Activated T-cell treated with anti-CD3 and anti-CD28 coated beads for 24 hours (primary cell): Measurements from ENCODE around the gene PCED1B.

Source experiments
- DNase-seq: peaks from one replicate; pipeline ENCODE4 v3.0.0-alpha.2; 2020; ENCODE audit warnings: low read depth

PCED1B gene

DNA sequence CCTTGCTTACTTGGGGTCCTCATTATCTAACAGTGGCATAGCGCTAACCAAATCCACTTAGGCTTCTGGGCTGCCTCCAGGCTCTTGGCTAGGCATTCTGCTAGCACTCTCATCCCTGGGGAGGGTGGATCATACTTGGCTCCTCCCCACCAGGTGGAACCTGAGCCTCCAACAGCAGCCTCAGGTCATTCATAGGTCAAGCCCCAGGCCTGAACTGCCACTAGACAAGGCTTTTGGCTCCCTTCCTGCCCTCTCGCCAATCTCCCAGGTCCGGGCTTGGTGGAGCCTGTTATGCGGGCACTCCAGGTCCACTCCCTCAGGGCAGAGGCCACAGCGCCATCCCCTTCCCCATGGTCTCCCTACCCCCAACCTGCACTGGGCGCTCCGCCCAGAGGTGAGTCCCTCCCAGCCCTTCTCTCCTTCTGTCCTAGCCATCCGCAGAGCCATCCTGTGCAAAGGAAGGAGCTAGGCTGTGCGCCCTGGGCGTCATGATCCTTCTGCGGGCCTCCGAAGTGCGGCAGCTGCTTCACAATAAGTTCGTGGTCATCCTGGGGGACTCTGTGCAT, 155.2 kb downstream of the PCED1B start:
- DNase-seq, result no peak

DNA sequence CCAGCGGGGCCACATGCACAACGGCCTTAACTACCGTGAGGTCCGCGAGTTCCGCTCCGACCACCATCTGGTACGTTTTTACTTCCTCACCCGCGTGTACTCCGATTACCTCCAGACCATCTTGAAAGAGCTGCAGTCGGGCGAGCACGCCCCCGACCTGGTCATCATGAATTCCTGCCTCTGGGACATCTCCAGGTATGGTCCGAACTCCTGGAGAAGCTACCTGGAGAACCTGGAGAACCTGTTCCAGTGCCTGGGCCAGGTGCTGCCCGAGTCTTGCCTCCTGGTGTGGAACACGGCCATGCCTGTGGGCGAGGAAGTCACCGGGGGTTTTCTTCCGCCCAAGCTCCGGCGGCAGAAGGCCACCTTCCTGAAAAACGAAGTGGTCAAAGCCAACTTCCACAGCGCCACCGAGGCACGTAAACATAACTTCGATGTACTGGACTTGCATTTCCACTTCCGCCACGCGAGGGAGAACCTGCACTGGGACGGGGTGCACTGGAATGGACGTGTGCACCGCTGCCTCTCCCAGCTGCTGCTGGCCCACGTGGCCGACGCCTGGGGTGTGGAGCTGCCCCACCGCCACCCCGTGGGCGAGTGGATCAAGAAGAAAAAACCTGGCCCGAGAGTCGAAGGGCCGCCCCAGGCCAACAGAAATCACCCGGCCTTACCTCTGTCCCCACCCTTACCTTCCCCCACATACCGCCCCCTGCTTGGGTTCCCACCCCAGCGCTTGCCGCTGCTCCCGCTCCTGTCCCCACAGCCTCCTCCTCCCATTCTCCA, 156.0 kb downstream of the PCED1B start:
- no peak for DNase-seq

GRCh38 chr12:47236109-47236714, 156.8 kb downstream of the PCED1B start:
- no peak for DNase-seq

DNA sequence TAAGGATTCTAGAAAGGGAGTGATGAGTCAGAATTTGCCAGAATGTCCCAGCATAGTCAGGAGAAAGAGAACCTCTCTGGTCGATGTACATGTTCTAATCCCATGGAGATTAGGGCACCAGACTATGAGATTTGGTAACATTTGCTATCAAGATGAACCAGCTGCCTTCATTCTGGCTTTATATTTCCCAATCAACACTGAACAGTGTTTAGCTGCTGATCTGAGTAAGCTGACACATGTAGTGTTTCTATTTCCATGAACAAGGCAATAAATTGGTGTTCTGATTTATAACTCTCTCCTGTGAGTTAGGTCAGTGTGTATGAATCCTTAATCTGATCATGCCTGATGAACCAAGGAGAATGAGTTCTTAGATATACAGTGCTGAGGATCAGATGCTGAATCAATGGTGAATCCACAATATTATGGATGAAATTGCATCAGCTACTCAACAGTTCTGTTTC, 158.4 kb downstream of the PCED1B start:
- no peak for DNase-seq

- no peak for DNase-seq
These were observed 159.3 kb downstream of the PCED1B start for GRCh38 chr12:47238669-47239114.

GRCh38 chr12:47242426-47242825, 163.0 kb downstream of the PCED1B start:
- DNase-seq, result no peak

- no peak for DNase-seq
These were observed 165.4 kb downstream of the PCED1B start for GRCh38 chr12:47244835-47245234.

DNA sequence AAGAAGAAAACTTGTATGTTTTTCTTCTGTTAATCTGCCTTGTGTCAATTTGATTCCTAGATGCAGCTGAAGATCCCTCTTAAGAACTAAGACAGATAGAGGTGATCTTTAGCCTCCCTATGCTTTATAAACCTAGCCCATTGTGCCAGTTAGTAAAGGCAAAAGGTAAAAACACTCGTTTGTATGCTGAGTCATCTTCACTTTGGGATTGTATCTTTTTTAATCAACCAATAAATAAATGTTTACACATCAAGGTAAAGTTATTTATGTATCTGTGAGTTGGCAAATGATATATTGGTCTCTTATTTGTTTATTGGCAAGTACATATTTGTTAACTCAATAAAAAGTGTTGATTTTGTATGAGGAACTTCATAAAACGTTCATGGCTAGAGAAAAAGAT, 166.2 kb downstream of the PCED1B start:
- no peak for DNase-seq

DNA sequence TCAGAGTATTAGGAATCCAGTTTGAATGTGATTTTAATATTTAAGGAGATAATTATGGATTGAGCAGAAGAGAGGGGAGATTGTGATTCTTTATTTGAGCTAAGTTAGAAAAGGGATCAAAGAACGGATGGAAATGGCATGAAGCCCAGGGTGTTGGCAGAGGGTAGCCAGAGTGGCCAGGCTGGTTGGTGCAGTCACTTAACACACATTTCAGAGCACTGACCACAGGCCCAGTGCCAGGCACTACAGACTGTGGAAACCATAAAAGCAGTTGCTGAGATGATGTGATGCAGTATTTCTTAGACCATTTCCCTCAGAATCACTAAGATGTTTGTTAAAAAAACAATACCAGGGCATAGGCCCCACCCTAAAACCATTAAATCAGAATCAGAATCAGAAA, 168.0 kb downstream of the PCED1B start:
- no peak for DNase-seq

DNA sequence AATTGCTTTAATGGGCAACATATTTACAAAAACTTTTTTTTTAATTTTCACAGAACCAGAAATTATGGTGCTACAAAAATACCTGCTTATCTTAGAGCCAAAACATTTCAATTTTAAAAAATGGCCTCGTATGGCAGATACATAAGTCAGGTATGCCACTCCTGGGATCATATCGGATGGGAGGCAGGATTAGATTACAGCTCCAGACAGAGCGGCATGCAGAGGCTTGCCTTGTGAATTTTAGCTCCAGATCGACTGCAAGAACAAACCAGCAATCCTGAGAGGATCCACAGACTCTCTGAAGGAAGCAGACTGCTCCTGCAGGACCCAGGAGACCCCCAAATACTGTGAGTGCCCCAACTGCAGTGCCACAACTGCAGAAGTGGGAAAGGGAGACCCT, 169.7 kb downstream of the PCED1B start:
- no peak for DNase-seq

- DNase-seq, result no peak
These were observed 170.4 kb downstream of the PCED1B start for GRCh38 chr12:47249719-47250357.

- no peak for DNase-seq
These were observed 172.5 kb downstream of the PCED1B start for GRCh38 chr12:47251919-47252318.

DNA sequence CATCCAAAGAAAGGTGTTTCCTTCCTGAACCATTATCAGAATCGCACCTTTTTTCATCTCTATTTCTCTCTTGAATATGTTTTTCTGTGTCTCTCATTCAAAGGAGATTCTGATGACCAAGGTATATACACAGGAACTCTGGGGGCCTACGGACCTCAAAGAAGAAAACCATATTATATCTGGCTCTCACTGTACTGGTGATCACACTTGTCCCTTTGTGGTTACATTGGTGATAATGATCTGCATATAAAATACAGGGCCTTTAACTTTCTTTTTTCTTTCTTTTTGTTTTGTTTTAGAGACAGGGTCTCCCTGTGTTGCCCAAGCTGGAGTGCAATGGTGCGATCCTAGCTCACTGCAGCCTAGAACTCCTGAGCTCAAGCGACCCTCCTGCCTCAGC, 185.5 kb downstream of the PCED1B start:
- no peak for DNase-seq

DNA sequence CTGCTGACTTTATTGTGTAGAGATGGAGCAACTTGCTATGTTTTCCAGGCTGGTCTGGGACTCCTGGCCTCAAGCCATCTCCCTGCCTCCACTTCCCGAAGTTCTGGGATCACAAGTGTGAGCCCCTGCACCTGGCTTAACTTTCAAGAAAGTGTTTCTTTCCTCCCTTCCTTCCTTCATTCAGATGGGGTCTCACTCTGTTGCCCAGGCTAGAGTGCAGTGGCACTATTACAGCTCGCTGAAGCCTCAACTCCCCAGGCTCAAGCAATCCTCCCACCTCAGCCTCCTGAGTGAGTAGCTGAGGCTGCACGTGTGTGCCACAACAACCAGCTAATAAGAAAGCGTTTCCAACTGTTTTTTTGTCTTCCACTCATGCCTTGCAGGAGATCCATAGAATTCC, 186.0 kb downstream of the PCED1B start:
- no peak for DNase-seq

DNA sequence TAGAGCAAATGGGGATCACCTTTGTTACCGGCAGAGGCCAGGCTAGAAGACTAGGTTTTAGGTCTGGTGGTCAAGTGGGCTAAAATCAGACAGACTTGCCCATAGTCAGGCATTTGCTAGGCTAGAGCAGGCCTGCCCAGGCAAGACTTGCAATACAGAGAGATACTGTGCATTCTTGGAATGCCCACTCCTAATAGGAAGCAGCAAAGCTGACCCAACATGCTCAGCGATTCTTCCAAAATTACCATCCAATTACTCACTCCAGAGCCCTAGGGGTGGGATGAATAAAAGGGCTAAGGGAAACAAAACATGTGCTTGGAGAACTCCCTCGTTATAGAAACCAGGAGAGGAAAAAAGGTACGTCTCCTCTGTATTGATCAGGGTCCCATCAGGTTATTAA, 188.2 kb downstream of the PCED1B start:
- DNase-seq, result no peak

- DNase-seq, result no peak
These were observed 189.4 kb downstream of the PCED1B start for GRCh38 chr12:47268501-47269454.

GRCh38 chr12:47269916-47270315, 190.5 kb downstream of the PCED1B start:
- no peak for DNase-seq

DNA sequence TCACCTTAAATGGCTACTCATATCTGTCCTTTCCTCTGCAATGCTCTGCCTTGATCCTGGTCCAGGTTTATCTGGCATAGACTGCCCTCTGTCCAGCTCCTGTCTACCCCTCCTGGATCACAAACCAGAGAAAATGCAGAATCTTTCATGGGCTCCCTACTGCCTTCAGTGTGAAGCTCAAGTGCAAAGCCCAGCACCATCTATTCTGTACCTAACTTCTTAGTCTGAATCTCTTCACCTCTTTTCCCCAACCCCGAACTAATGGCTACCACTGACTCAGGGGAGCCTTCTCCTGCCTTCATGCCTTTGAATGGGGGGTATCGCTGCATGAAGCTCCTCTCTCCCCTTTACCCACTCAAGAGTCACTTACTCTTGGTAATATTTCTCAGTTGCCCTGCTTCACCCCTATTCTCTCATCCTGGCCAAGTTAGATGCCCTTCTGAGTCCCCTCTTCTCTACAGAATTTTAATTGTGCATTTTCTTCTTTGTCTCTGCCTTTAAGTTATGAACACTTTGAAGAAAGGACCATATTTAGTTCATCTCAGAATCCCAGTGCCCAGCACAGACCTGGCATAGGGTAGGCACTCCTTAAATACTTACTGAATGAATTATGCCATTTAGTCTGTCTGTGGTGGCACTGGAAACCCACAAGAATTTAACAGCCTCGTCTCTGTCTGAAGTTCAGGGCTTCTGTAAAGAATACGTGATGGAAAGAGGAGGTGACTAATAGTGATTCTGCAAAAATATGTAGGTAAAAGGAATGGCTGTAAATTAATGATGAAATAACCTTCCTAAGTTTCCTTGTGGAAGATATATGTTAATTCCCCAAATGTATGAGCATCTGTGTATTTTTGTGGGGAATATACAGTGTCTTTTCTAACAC, 191.6 kb downstream of the PCED1B start:
- DNase-seq, result no peak

DNA sequence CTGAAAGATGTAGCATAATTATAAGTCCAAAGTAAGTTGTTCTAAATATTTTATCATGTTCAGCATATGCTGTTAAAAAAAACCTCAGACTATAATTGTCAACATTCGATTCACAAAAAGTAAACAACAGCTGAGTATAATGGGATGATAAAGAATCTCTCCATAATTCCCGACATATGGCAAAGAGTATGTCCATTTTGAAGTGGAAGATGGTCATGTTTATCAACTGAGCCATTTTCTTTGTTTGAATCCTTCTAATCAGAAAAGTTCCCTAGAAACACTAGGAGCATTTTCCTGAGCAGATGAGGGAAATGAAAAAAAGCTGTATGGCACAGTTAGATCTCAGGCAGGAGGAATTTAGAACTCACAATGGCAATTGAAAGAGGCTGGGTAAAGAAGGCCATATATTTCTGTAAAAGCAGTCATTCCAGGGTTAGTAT, 192.4 kb downstream of the PCED1B start:
- no peak for DNase-seq

DNA sequence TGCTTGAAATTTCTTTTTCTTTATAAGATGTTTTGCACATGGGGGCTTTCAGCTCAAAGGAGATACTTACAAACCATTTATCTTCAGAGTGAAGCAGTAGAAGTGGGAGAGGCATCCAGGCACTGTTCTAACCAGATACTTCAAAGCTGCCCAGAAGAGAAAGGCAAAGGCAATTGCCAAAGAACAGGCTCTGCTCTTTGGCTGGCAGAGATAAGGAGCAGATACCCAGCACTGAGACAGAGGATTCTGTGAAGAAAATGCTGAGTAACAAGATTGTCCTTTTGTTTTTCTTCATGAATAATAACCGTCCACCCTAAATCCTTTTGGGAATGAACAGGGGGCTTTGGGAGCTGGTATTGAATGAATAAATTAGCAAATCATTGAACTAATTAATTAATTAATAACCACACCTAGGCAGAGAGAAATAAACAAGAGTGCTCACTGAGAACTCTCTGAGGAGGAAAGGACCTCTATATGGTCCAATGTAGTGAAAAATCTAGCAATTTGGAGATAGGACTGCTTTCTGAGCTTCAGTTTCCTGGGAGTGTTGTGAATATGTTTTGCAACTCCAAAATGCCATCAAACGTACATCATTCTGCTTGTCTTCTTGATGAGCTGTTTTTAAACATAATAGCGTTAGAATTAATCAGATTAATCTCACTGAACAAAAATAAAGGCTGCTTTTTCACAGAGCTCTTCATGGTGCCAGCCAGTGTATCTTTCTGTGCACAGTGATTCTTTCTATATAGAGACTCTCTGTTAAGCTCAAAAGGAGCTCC, 193.2 kb downstream of the PCED1B start:
- DNase-seq, result no peak
